ENCODE data around the gene ZNF607.
"Not testable (repeated sequence)": the region's sequence is repeated elsewhere in the genome, so short reads cannot be mapped to it uniquely, and the experiment has no call there.

Gene ZNF607

GRCh38 chr19:37719111-37719926 lies at the start of gene ZNF607:
ZNF607 (minus strand) TSS chr19:37719761; CDS start chr19:37711618, 8,143 bp downstream.
- in situ Hi-C loops (cut with HindIII; ENCODE audit: low sequenced_read_pairs): no loop called here

GRCh38 chr19:37763488-37763887 lies 43.9 kb upstream of the ZNF607 start:
- in situ Hi-C loops (cut with HindIII; ENCODE audit: low sequenced_read_pairs): no loop called here

GRCh38 chr19:37757683-37758082 lies 38.1 kb upstream of the ZNF607 start:
- in situ Hi-C loops (cut with HindIII; ENCODE audit: low sequenced_read_pairs): not testable (repeated sequence)

GRCh38 chr19:37738371-37738770 lies 18.8 kb upstream of the ZNF607 start:
- in situ Hi-C loops (cut with HindIII; ENCODE audit: low sequenced_read_pairs): no loop called here

GRCh38 chr19:37725181-37725580 lies 5.6 kb upstream of the ZNF607 start:
- in situ Hi-C loops (cut with HindIII; ENCODE audit: low sequenced_read_pairs): no loop called here

GRCh38 chr19:37719927-37720265 lies 335 bp upstream of the ZNF607 start:
- in situ Hi-C loops (cut with HindIII; ENCODE audit: low sequenced_read_pairs): no loop called here

- in situ Hi-C loops (cut with HindIII; ENCODE audit: low sequenced_read_pairs): no loop called here
These were observed 1.3 kb downstream of the ZNF607 start for GRCh38 chr19:37718304-37718703.

GRCh38 chr19:37716140-37716539 lies 3.4 kb downstream of the ZNF607 start:
- in situ Hi-C loops (cut with HindIII; ENCODE audit: low sequenced_read_pairs): no loop called here

GRCh38 chr19:37706052-37706605 lies 13.4 kb downstream of the ZNF607 start:
- in situ Hi-C loops (cut with HindIII; ENCODE audit: low sequenced_read_pairs): loop anchor here (5.0 kb wide), 1 partner anchor 39 kb away; no protein-coding TSS in a partner anchor

GRCh38 chr19:37699057-37699456 lies 20.5 kb downstream of the ZNF607 start:
- in situ Hi-C loops (cut with HindIII; ENCODE audit: low sequenced_read_pairs): no loop called here

- in situ Hi-C loops (cut with HindIII; ENCODE audit: low sequenced_read_pairs): no loop called here
These were observed 21.3 kb downstream of the ZNF607 start for GRCh38 chr19:37698216-37698615.

- in situ Hi-C loops (cut with HindIII; ENCODE audit: low sequenced_read_pairs): no loop called here
These were observed 24.2 kb downstream of the ZNF607 start for GRCh38 chr19:37695144-37695899.

GRCh38 chr19:37692956-37693620 lies 26.5 kb downstream of the ZNF607 start:
- in situ Hi-C loops (cut with HindIII; ENCODE audit: low sequenced_read_pairs): no loop called here

- in situ Hi-C loops (cut with HindIII; ENCODE audit: low sequenced_read_pairs): no loop called here
These were observed 27.6 kb downstream of the ZNF607 start for GRCh38 chr19:37691881-37692504.

GRCh38 chr19:37683520-37683919 lies 36.0 kb downstream of the ZNF607 start:
- in situ Hi-C loops (cut with HindIII; ENCODE audit: low sequenced_read_pairs): no loop called here

- in situ Hi-C loops (cut with HindIII; ENCODE audit: low sequenced_read_pairs): loop anchor here (5.0 kb wide), 1 partner anchor 38 kb away; no protein-coding TSS in a partner anchor
These were observed 50.1 kb downstream of the ZNF607 start for GRCh38 chr19:37669450-37669914.

- in situ Hi-C loops (cut with HindIII; ENCODE audit: low sequenced_read_pairs): not testable (repeated sequence)
These were observed 62.4 kb downstream of the ZNF607 start for GRCh38 chr19:37657157-37657556.

GRCh38 chr19:37655689-37656371 lies 63.7 kb downstream of the ZNF607 start:
- in situ Hi-C loops (cut with HindIII; ENCODE audit: low sequenced_read_pairs): no loop called here

GRCh38 chr19:37655301-37655688 lies 64.3 kb downstream of the ZNF607 start, which contains the start of gene ZFP30:
ZFP30 (minus strand) TSS chr19:37655465; CDS start chr19:37647822, 7,643 bp downstream.
- in situ Hi-C loops (cut with HindIII; ENCODE audit: low sequenced_read_pairs): no loop called here

All from endothelial cell of hepatic sinusoid (primary cell).